Measurements from ENCODE around the gene ADAMTS12. TPM values are rescaled to one million over a fixed set of nuclear protein-coding genes. Genes with fewer than 3 reads are reported as not detected.

ADAMTS12 gene
- total and polyA plus RNA-seq, 9 of the 15 experiments (the other 6 are each of a cell fraction or from before 2014, with no cell fraction given): 0.11 TPM; not detected in 8

- intact Hi-C loops (cut with micrococcal nuclease): no loop called here
- Histone ChIP-seq H3K4me1 (replicated peaks in 1 of 2; ENCODE audit: control insufficient read depth in 2 of 2, insufficient read depth in 2 of 2, low read length in 2 of 2) (no peaks in the 10 kb centered on the region; a peak in 1 of 5 replicates), H3K36me3 (ENCODE audit: control insufficient read depth, insufficient read depth, low read length) (no peaks in the 10 kb centered on the region), H3K79me2 (ENCODE audit: control insufficient read depth, insufficient read depth, low read length) (no peaks in the 10 kb centered on the region), H3K4me2 (ENCODE audit: insufficient read depth, low read length) (no peak overlapping the region), H3K27ac (ENCODE audit: extremely low read depth, low read depth, low read length) (no peak overlapping the region), H3K27me3 (ENCODE audit: control insufficient read depth in 2 of 2, insufficient read depth in 2 of 2, low read length in 2 of 2) (peaks cover 0 to 3% of the 10 kb centered on the region in 2 experiments; a peak in 2 of 5 replicates), H3K9ac (ENCODE audit: insufficient read depth in 1 of 2, low read depth in 2 of 2, low read length in 2 of 2) (no peak overlapping the region), H3K9me1 (ENCODE audit: control insufficient read depth, insufficient read depth, low read length) (no peaks in the 10 kb centered on the region), H4K20me1 (replicated peaks; ENCODE audit: control insufficient read depth, insufficient read depth, low read length) (no peaks in the 10 kb centered on the region), H2AFZ (ENCODE audit: low read depth, low read length) (no peak overlapping the region), H3K4me3 (no peak overlapping the region), H3K9me3 (replicated peaks; ENCODE audit: control insufficient read depth, insufficient read depth, low read depth, low read length) (no peaks in the 10 kb centered on the region)
- CTCF ChIA-PET (ENCODE audit: low intra/inter-chr PET ratio): no interaction called here
- DNase-seq (ENCODE audit: extremely low read depth in 1 of 4, low spot score in 3 of 4) (no peak), ATAC-seq (no peak), FAIRE-seq (no peak)
- TF ChIP-seq ERF (CRISPR knock-in tag; IDR thresholded peaks at IDR 0.05): no peak
- POLR2A ChIA-PET: no interaction called here
- in situ Hi-C loops (cut with MboI): no loop called here
- no TSS peak for BruUV-seq (replicated peaks)
- WGBS (ENCODE audit: insufficient coverage, low coverage, missing lambda C conversion rate): 0% methylated on average over 1 of the region's 1 CpG
These were observed 354.6 kb downstream of the ADAMTS12 start for GRCh38 chr5:33537240-33537639.

DNA sequence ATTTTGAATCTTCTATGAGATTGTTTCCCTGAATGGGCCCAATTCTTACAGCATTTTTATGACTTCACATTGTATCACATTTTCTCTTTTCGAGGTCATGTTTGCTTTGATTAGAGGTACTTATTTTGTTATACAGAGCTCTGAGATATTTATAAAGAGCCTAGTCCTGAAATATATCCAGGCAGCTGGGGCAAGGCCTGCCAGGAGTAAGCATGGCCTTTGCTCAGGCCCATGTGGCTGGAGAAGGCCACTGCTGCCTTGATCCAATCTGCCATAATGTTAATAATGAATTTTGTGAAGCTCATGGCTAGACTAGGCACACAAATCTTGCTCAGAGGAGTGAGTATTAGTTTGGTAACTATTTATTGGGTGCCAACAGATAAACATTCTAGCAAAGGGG, 355.0 kb downstream of the ADAMTS12 start:
- Histone ChIP-seq H3K79me2 (ENCODE audit: control insufficient read depth, insufficient read depth, low read length) (no peaks in the 10 kb centered on the region), H3K9me1 (ENCODE audit: control insufficient read depth, insufficient read depth, low read length) (no peaks in the 10 kb centered on the region), H3K36me3 (ENCODE audit: control insufficient read depth, insufficient read depth, low read length) (no peaks in the 10 kb centered on the region), H3K4me1 (replicated peaks in 1 of 2; ENCODE audit: control insufficient read depth in 2 of 2, insufficient read depth in 2 of 2, low read length in 2 of 2) (no peaks in the 10 kb centered on the region; a peak in 1 of 5 replicates), H3K9me3 (replicated peaks; ENCODE audit: control insufficient read depth, insufficient read depth, low read depth, low read length) (no peaks in the 10 kb centered on the region), H3K4me2 (ENCODE audit: insufficient read depth, low read length) (no peak overlapping the region), H4K20me1 (replicated peaks; ENCODE audit: control insufficient read depth, insufficient read depth, low read length) (no peaks in the 10 kb centered on the region), H3K27me3 (ENCODE audit: control insufficient read depth in 2 of 2, insufficient read depth in 2 of 2, low read length in 2 of 2) (peaks cover 0 to 3% of the 10 kb centered on the region in 2 experiments; a peak in 2 of 5 replicates), H3K4me3 (no peak overlapping the region), H2AFZ (ENCODE audit: low read depth, low read length) (no peak overlapping the region), H3K27ac (ENCODE audit: extremely low read depth, low read depth, low read length) (no peak overlapping the region), H3K9ac (ENCODE audit: insufficient read depth in 1 of 2, low read depth in 2 of 2, low read length in 2 of 2) (no peak overlapping the region)
- no TSS peak for BruUV-seq (replicated peaks)
- DNase-seq (ENCODE audit: extremely low read depth in 1 of 4, low spot score in 3 of 4) (no peak), ATAC-seq (no peak), FAIRE-seq (no peak)
- intact Hi-C loops (cut with micrococcal nuclease): no loop called here
- POLR2A ChIA-PET: no interaction called here
- CTCF ChIA-PET (ENCODE audit: low intra/inter-chr PET ratio): no interaction called here
- in situ Hi-C loops (cut with MboI): no loop called here
- 0% methylated on average over 1 of the region's 1 CpG for WGBS (ENCODE audit: insufficient coverage, low coverage, missing lambda C conversion rate)
- TF ChIP-seq ZNF174 (CRISPR knock-in tag; IDR thresholded peaks at IDR 0.05) (no peak), GTF2F1 (IDR thresholded peaks at IDR 0.05; ENCODE audit: low read depth, low read length) (no peak), HDAC3 (IDR thresholded peaks at IDR 0.05; ENCODE audit: borderline replicate concordance, partially characterized antibody) (no peak), PRMT5 (CRISPR knock-in tag; IDR thresholded peaks at IDR 0.05) (no peak), ZKSCAN8 (CRISPR knock-in tag; IDR thresholded peaks at IDR 0.05) (no peak), PRDM10 (IDR thresholded peaks at IDR 0.05; ENCODE audit: partially characterized antibody) (no peak), MAX (CRISPR knock-in tag; IDR thresholded peaks at IDR 0.05) (no peak), HNRNPLL (IDR thresholded peaks at IDR 0.05; ENCODE audit: low read depth, low read length, poor library complexity, severe bottlenecking) (no peak), NFIX (CRISPR knock-in tag; IDR thresholded peaks at IDR 0.05; ENCODE audit: low read depth) (no peak), POLR2H (tag; IDR thresholded peaks at IDR 0.05; ENCODE audit: low read depth) (no peak), ZNF197 (CRISPR knock-in tag; IDR thresholded peaks at IDR 0.05; ENCODE audit: low read depth) (no peak), CEBPB (tag; IDR thresholded peaks at IDR 0.05) (no peak), ILF3 (IDR thresholded peaks at IDR 0.05; ENCODE audit: borderline replicate concordance) (no peak)
